HEK293T (cell line): Measurements from ENCODE around the gene BORCS6.

Experiments
- CTCF ChIA-PET: fragments of 350-600 bp; formaldehyde crosslinking; extraction: SDS; loops from one replicate; lab custom pipeline; 2021; ENCODE audit warnings: antibody characterized with exemption, inconsistent platforms; lab: Yijun Ruan, JAX
- POLR2A ChIA-PET: fragments of 350-600 bp; formaldehyde crosslinking; extraction: SDS; loops from one replicate; lab custom pipeline; 2020; ENCODE audit warnings: antibody characterized with exemption, inconsistent platforms; lab: Yijun Ruan, JAX
- DNase-seq: peaks from one replicate; pipeline ENCODE4 v3.0.0; 2012; ENCODE audit warnings: mixed read lengths; ENCODE audit errors: extremely low spot score
- ARNT ChIP-seq: fragments of 450-650 bp; IDR thresholded peaks from 2 replicates; pipeline ENCODE4 v1.6.1; 2017; ENCODE audit warnings: mild to moderate bottlenecking
- BHLHE40 ChIP-seq: fragments of 450-650 bp; IDR thresholded peaks from 2 replicates; pipeline ENCODE4 v1.6.1; 2016; ENCODE audit warnings: mild to moderate bottlenecking, moderate library complexity, borderline replicate concordance
- CTBP1 ChIP-seq: fragments of 450-650 bp; IDR thresholded peaks from 2 replicates; pipeline ENCODE4 v1.6.1; 2016; ENCODE audit warnings: borderline replicate concordance
- ELF4 ChIP-seq: fragments of 450-650 bp; IDR thresholded peaks from 2 replicates; pipeline ENCODE4 v1.6.1; 2017; ENCODE audit warnings: antibody characterized with exemption
- FOXK2 ChIP-seq: fragments of 450-650 bp; IDR thresholded peaks from 2 replicates; pipeline ENCODE4 v1.6.1; 2016; ENCODE audit warnings: mild to moderate bottlenecking
- FOXM1 ChIP-seq: fragments of 450-650 bp; IDR thresholded peaks from 2 replicates; pipeline ENCODE4 v1.6.1; 2017; ENCODE audit warnings: mild to moderate bottlenecking, borderline replicate concordance
- HDGF ChIP-seq: fragments of 450-650 bp; IDR thresholded peaks from 2 replicates; pipeline ENCODE4 v1.6.1; 2017; ENCODE audit warnings: antibody characterized with exemption, borderline replicate concordance
- L3MBTL2 ChIP-seq: fragments of 450-650 bp; conservative IDR thresholded peaks from 2 replicates; pipeline ENCODE4 v1.6.1; 2016; ENCODE audit warnings: mild to moderate bottlenecking
- LEF1 ChIP-seq: fragments of 450-650 bp; IDR thresholded peaks from 2 replicates; pipeline ENCODE4 v1.6.1; 2017; ENCODE audit warnings: mild to moderate bottlenecking, borderline replicate concordance
- NFRKB ChIP-seq: fragments of 450-650 bp; IDR thresholded peaks from 2 replicates; pipeline ENCODE4 v1.6.1; 2016; ENCODE audit warnings: mild to moderate bottlenecking, moderate library complexity
- PKNOX1 ChIP-seq: fragments of 450-650 bp; IDR thresholded peaks from 2 replicates; pipeline ENCODE4 v1.6.1; 2016
- SP1 ChIP-seq: fragments of 450-650 bp; IDR thresholded peaks from 2 replicates; pipeline ENCODE4 v1.6.1; 2017
- SUZ12 ChIP-seq: fragments of 450-650 bp; IDR thresholded peaks from 2 replicates; pipeline ENCODE4 v1.6.1; 2016; ENCODE audit warnings: mild to moderate bottlenecking
- TARDBP ChIP-seq: fragments of 450-650 bp; IDR thresholded peaks from 2 replicates; pipeline ENCODE4 v1.6.1; 2016
- ZNF384 ChIP-seq: fragments of 450-650 bp; IDR thresholded peaks from 2 replicates; pipeline ENCODE4 v1.6.1; 2016

BORCS6 gene

GRCh38 chr17:8210761-8211458, 20.9 kb upstream of the BORCS6 start:
- ChIA-PET POLR2A (interaction anchor here (0.9 to 7.6 kb wide), 23 partner anchors 10 to 295 kb away, joined by 3 to 98 read pairs (median 9); partner anchors contain the start of genes BORCS6, CTC1, HES7 and SLC25A35), CTCF (interaction anchor here (0.6 to 1.9 kb wide), 4 partner anchors 11 to 89 kb away, joined by 3 to 6 read pairs (median 4); no protein-coding TSS in a partner anchor)
- TF ChIP-seq ZNF384 (0 out of 2 replicates have a peak, but pooled peaks have one; percentile 9), L3MBTL2 (peak; percentile 38), LEF1 (no peak)
- DNase-seq, result no peak

DNA sequence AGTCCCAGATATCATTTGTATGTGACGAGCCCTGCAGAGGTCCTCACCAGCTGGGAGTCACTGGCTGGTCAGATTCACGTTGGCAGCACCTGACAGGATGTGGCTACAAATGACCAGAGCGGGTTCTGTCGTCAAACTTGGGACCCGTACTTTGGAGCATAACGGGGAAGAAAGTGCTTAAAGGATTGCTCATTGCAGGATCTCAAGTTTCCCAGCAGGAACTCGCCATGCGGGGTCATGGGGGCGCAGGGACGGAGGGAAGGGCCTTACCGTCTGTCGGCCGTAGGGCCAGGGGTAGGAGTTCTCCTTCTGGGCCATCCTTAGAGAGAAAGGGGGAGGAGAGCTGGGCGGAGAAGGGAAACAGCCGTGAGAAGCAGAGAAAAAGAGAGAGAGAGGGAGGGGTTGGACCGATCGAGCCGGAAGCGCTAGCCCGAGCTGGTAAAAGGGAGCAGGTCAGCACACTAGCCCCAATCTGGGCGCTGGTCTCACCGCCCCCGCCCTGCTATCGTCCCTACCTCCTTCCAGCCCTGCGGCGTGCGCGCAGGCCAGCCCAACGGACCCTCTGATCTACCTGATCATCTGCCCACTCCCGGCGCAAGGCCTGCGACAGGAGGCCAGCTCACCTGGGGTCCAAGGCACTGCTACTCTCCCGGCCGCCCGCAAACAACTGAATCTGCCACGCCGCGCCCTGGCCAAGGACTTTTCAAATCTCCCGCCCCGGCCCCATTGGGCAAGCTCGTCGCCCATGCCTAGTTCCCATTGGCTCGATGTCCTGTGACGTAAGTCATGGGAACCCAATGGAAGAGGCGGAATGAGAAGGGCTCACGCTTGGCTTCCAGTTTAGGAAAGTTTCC, 20.2 kb upstream of the BORCS6 start, which contains the start of gene AURKB:
AURKB (minus strand) TSS at position 669 of the 854 bp plus-strand sequence; CDS start at position 318, 351 bp downstream.
- peak; percentile 92 for DNase-seq
- POLR2A ChIA-PET, result interaction anchor here (0.7 to 7.6 kb wide), 29 partner anchors 10 to 295 kb away, joined by 3 to 98 read pairs (median 4); partner anchors contain the start of genes ALOXE3, BORCS6, CTC1 and HES7
- CTCF ChIA-PET, result interaction anchor here (0.5 to 1.9 kb wide), 4 partner anchors 11 to 81 kb away, joined by 3 to 6 read pairs (median 5); no protein-coding TSS in a partner anchor
- no peak for TF ChIP-seq ARNT
- TF ChIP-seq CTBP1, result no peak
- no peak for TF ChIP-seq TARDBP
- no peak for TF ChIP-seq HDGF
- peak; percentile 97 for TF ChIP-seq L3MBTL2
- TF ChIP-seq FOXK2, result no peak
- no peak for TF ChIP-seq LEF1
- peak; percentile 96 for TF ChIP-seq FOXM1
- no peak for TF ChIP-seq SUZ12
- TF ChIP-seq ELF4, result no peak
- TF ChIP-seq NFRKB, result no peak
- TF ChIP-seq PKNOX1, result no peak
- TF ChIP-seq SP1, result no peak

- no peak for TF ChIP-seq PKNOX1
- TF ChIP-seq FOXM1, result no peak
- TF ChIP-seq L3MBTL2, result no peak
- no peak for TF ChIP-seq ELF4
- TF ChIP-seq LEF1, result no peak
- no peak for TF ChIP-seq ZNF384
- TF ChIP-seq NFRKB, result no peak
- TF ChIP-seq CTBP1, result no peak
- ChIA-PET POLR2A (interaction anchor here (1.0 to 7.6 kb wide), 4 partner anchors 13 to 33 kb away, joined by 3 to 87 read pairs (median 8); partner anchors contain the start of gene BORCS6), CTCF (no interaction called here)
- DNase-seq, result no peak
Measured at GRCh38 chr17:8206536-8206935, 16.6 kb upstream of the BORCS6 start.

DNA sequence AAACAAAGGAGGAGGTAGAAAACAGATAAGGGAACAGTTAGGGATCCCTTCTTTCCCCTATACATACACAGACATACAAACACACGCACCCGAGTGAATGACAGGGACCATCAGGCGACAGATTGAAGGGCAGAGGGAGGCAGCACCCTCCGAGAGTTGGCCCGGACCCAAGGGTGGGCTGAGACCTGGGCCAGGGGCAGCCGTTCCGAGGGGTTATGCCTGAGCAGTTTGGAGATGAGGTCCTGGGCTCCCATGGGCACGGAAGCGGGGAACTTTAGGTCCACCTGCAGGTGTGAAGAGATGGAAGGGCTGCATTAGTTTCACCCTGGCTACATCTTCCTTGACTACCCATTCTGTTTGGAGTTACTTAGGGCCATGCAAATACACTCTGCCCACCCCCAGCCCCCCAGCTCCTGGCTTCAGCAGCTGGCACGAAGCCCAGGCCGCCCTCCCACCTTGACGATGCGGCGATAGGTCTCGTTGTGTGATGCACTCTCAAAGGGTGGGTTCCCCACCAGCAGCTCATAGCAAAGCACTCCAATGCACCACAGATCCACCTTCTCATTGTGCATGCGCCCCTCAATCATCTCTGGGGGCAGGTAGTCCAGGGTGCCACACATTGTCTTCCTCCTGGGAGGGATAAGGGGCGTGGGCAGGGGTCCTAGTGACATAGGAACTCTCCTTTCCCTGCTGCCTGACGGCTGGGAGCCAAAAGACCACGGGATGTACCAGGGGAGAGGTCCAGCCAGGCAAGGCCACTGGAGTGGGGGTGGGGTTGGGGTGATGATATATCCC, 15.0 kb upstream of the BORCS6 start:
- ChIA-PET CTCF (no interaction called here), POLR2A (interaction anchor here (1.7 kb wide), 1 partner anchor 13 kb away, joined by 8 read pairs; no protein-coding TSS in a partner anchor)
- DNase-seq, result no peak
- no peak for TF ChIP-seq ARNT
- no peak for TF ChIP-seq BHLHE40
- 0 out of 2 replicates have a peak, but pooled peaks have one; percentile 5 for TF ChIP-seq ELF4
- no peak for TF ChIP-seq TARDBP

DNA sequence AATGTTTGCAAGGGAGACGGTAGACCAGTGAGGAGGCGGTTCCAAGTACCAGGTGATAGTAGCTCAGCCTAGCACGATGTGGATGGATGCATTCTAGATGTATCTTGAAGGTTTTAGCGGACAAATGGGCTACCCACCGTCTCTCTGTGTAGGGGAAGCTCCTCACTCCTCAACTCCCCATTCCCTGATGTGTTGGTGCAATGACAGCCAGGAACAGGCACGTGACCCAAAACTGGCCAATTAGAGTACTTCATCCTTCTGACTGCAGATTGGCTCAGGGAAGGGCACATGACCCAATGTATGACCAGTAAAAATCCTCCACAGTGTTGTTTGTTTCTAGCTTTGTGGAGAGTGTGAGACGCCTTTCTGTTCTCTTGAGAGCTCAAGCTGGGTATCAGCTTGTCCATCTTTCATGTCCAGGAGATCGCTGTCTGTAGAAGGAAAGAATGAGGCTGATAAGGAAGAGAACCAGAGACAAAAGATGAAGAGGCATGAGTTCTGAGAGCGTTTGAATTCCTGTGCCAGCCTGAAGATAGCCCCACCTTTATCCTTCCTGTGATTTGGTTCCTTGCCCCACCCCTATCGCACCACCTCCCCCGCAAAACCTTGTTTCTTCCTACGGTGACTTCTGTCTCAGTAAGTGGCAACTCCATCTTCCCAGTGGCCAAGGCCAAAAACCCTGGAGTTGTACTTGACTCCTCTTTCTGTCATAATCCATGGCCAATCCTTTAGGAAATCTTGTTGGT, 2.3 kb upstream of the BORCS6 start:
- ChIA-PET CTCF (interaction anchor here (0.9 to 1.0 kb wide), 2 partner anchors 17 to 60 kb away, joined by 3 to 6 read pairs; partner anchors contain the start of gene AURKB), POLR2A (interaction anchor here (0.8 to 10.5 kb wide), 19 partner anchors 7 to 201 kb away, joined by 3 to 135 read pairs (median 6); partner anchors contain the start of genes AURKB, CTC1, HES7 and PER1)
- TF ChIP-seq FOXM1, result no peak
- TF ChIP-seq CTBP1, result no peak
- TF ChIP-seq PKNOX1, result peak; percentile 80
- TF ChIP-seq HDGF, result no peak
- peak; percentile 78 for TF ChIP-seq L3MBTL2
- no peak for TF ChIP-seq ELF4
- no peak for TF ChIP-seq FOXK2
- TF ChIP-seq SUZ12, result no peak
- TF ChIP-seq ZNF384, result no peak
- no peak for TF ChIP-seq SP1
- TF ChIP-seq BHLHE40, result no peak
- TF ChIP-seq NFRKB, result no peak
- TF ChIP-seq ARNT, result no peak
- TF ChIP-seq TARDBP, result no peak
- peak; percentile 76 for DNase-seq
